GM23248 (cell line): ENCODE measurements around the gene RBMX2. TPM values are rescaled to one million over a fixed set of nuclear protein-coding genes. Genes with fewer than 3 reads are reported as not detected.
"Not testable (repeated sequence)": the region's sequence is repeated elsewhere in the genome, so short reads cannot be mapped to it uniquely, and the experiment has no call there.

Source experiments
- DNase-seq: peaks from one replicate; pipeline ENCODE4 v3.0.0-alpha.2; 2015
- H2AFZ ChIP-seq: fragments of 200-600 bp; sonication (generic); 2 replicates; pipeline ENCODE4 v1.6.1; 2016; ENCODE audit warnings: antibody characterized with exemption
- H3F3A ChIP-seq: fragments of 200-600 bp; sonication (generic); 2 replicates; pipeline ENCODE4 v1.6.1; 2016; ENCODE audit warnings: mild to moderate bottlenecking, antibody characterized with exemption, mixed run types; ENCODE audit not compliant: insufficient read depth
- H3K27ac ChIP-seq: fragments of 200-600 bp; sonication (generic); 2 replicates; pipeline ENCODE4 v1.5.1; 2016; ENCODE audit warnings: mild to moderate bottlenecking
- H3K27me3 ChIP-seq: fragments of 200-600 bp; sonication (generic); replicated peaks from 2 replicates; pipeline ENCODE4 v1.6.1; 2016; ENCODE audit warnings: mild to moderate bottlenecking; ENCODE audit not compliant: insufficient read depth
- H3K36me3 ChIP-seq: fragments of 200-600 bp; sonication (generic); 2 replicates; pipeline ENCODE4 v1.6.1; 2016; ENCODE audit warnings: low read depth, mild to moderate bottlenecking
- H3K4me1 ChIP-seq: fragments of 200-600 bp; sonication (generic); 2 replicates; pipeline ENCODE4 v1.6.1; 2016; ENCODE audit warnings: mild to moderate bottlenecking; ENCODE audit not compliant: insufficient read depth
- H3K4me2 ChIP-seq: fragments of 200-600 bp; sonication (generic); one replicate; pipeline ENCODE4 v1.6.1; 2016; ENCODE audit warnings: mild to moderate bottlenecking; ENCODE audit not compliant: unreplicated experiment
- H3K4me3 ChIP-seq: fragments of 200-600 bp; sonication (generic); 2 replicates; pipeline ENCODE4 v1.5.1; 2016; ENCODE audit warnings: mild to moderate bottlenecking
- H3K79me2 ChIP-seq: fragments of 200-600 bp; sonication (generic); 2 replicates; pipeline ENCODE4 v1.6.1; 2016; ENCODE audit warnings: mild to moderate bottlenecking; ENCODE audit not compliant: insufficient read depth
- H3K9ac ChIP-seq: fragments of 200-600 bp; sonication (generic); 2 replicates; pipeline ENCODE4 v1.6.1; 2016; ENCODE audit warnings: mild to moderate bottlenecking
- H3K9me2 ChIP-seq: fragments of 200-600 bp; sonication (generic); 2 replicates; pipeline ENCODE4 v1.6.1; 2016; ENCODE audit warnings: mixed run types, mild to moderate bottlenecking, moderate library complexity; ENCODE audit not compliant: insufficient read depth
- H3K9me3 ChIP-seq: fragments of 200-600 bp; sonication (generic); one replicate; pipeline ENCODE4 v1.6.1; 2017; ENCODE audit warnings: low read depth
- H4K20me1 ChIP-seq: fragments of 200-600 bp; sonication (generic); 2 replicates; pipeline ENCODE4 v1.6.0; 2016; ENCODE audit not compliant: insufficient read depth
- EZH2 ChIP-seq: fragments of 200-600 bp; sonication (generic); IDR thresholded peaks from 2 replicates; pipeline ENCODE4 v1.6.1; 2018; ENCODE audit warnings: antibody characterized with exemption, mild to moderate bottlenecking; ENCODE audit not compliant: insufficient read depth, poor library complexity, severe bottlenecking
- EZH2phosphoT487 ChIP-seq: fragments of 200-600 bp; sonication (generic); IDR thresholded peaks from 2 replicates; pipeline ENCODE4 v1.6.1; 2018; ENCODE audit warnings: antibody characterized with exemption, moderate library complexity, mild to moderate bottlenecking, low read depth; ENCODE audit not compliant: insufficient read depth
- WGBS, 2 experiments: methylation state at CpG; one replicate each; pipeline ENCODE4 v1.1.6; 2015 to 2017; ENCODE audit warnings: low lambda C conversion rate in 2 of 2, low coverage in 1 of 2; ENCODE audit errors: missing lambda C conversion rate in 2 of 2; 5-methylcytosine and 5-hydroxymethylcytosine counted together
- in situ Hi-C: fragments of 300-500 bp; cut with MboI; formaldehyde crosslinking; loops from 2 replicates; pipeline ENCODE4 v1.15.0; 2020
- polyA plus RNA-seq: library from polyadenylated mRNA; unstranded; fragments of >200 nt; fragmentation: Nextera tagmentation; extraction: Ambion mirVana; gene quantifications from 2 replicates; pipeline ENCODE4 v1.2.1, GENCODE V29; 2016
- total RNA-seq: library from RNA; depleted of rRNA; stranded (reverse); fragments of >200 nt; shearing (Covaris generic); gene quantifications from 2 replicates; pipeline ENCODE4 v1.2.3, GENCODE V29; 2014; rRNA removed

RBMX2 gene
- total and polyA plus RNA-seq, 2 experiments from 2014 or later: 17.0 to 17.6 TPM

DNA sequence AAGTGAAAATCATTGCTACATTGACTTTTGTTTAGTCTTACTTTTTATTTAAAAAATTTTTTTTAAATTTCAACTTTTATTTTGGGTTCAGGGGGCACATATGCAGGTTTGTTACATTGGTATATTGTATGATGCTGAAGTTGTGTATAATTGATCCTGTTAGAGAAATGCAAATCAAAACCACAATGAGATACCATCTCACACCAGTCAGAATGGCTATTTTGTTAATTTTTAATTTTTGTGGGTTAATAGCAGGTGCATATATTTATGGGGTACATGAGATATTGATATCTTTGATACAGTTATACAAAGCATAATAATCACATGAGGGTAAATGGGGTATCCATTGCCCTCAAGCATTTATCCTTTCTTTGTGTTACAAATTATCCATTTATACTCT is 34.1 kb downstream of the RBMX2 start:
- H3K27me3 ChIP-seq: no peaks in the 10 kb centered on the region
- in situ Hi-C loops: no loop called here
- H3F3A ChIP-seq: no peaks in the 10 kb centered on the region
- no peaks in the 10 kb centered on the region for H3K9me3 ChIP-seq
- H2AFZ ChIP-seq: no peak overlapping the region
- H3K79me2 ChIP-seq: no peaks in the 10 kb centered on the region
- H3K36me3 ChIP-seq: no peaks in the 10 kb centered on the region
- TF ChIP-seq EZH2phosphoT487 (no peak), EZH2 (no peak)
- H3K4me3 ChIP-seq: no peak overlapping the region
- H4K20me1 ChIP-seq: no peaks in the 10 kb centered on the region
- DNase-seq: no peak
- no peak overlapping the region for H3K27ac ChIP-seq
- H3K4me2 ChIP-seq: no peak overlapping the region
- no peaks in the 10 kb centered on the region for H3K9me2 ChIP-seq
- H3K9ac ChIP-seq: no peak overlapping the region
- H3K4me1 ChIP-seq: no peaks in the 10 kb centered on the region

GRCh38 chrX:130437996-130438395 is 36.2 kb downstream of the RBMX2 start:
- H4K20me1 ChIP-seq, H3K36me3 ChIP-seq, H3K9me3 ChIP-seq, H3K79me2 ChIP-seq, H3F3A ChIP-seq, in situ Hi-C loops, H3K27ac ChIP-seq, H3K4me3 ChIP-seq, DNase-seq, H3K9ac ChIP-seq, H3K4me1 ChIP-seq, H3K9me2 ChIP-seq, H2AFZ ChIP-seq, H3K4me2 ChIP-seq, H3K27me3 ChIP-seq: not testable (repeated sequence)
- WGBS, 2 experiments: 30 to 71% methylated on average over 1 to 2 of the region's 2 CpGs

- Histone ChIP-seq H2AFZ (no peak overlapping the region), H3K27me3 (no peaks in the 10 kb centered on the region), H3K4me1 (no peaks in the 10 kb centered on the region), H3K36me3 (no peaks in the 10 kb centered on the region), H3F3A (no peaks in the 10 kb centered on the region), H3K27ac (no peak overlapping the region), H3K9me3 (no peaks in the 10 kb centered on the region), H3K4me3 (no peak overlapping the region), H4K20me1 (no peaks in the 10 kb centered on the region), H3K4me2 (no peak overlapping the region), H3K79me2 (no peaks in the 10 kb centered on the region), H3K9me2 (no peaks in the 10 kb centered on the region), H3K9ac (no peak overlapping the region)
- no peak for DNase-seq
- in situ Hi-C loops: no loop called here
- TF ChIP-seq EZH2phosphoT487 (no peak), EZH2 (no peak)
These were observed 42.1 kb downstream of the RBMX2 start for GRCh38 chrX:130443875-130444274.

- no peaks in the 10 kb centered on the region for H3K9me3 ChIP-seq
- in situ Hi-C loops: no loop called here
- no peaks in the 10 kb centered on the region for H3F3A ChIP-seq
- DNase-seq: no peak
- H4K20me1 ChIP-seq: no peaks in the 10 kb centered on the region
- H3K79me2 ChIP-seq: no peaks in the 10 kb centered on the region
- H3K4me2 ChIP-seq: no peak overlapping the region
- H3K9me2 ChIP-seq: no peaks in the 10 kb centered on the region
- 73 to 90% methylated on average over 1 of the region's 1 CpG for WGBS, 2 experiments
- no peaks in the 10 kb centered on the region for H3K36me3 ChIP-seq
- no peaks in the 10 kb centered on the region for H3K4me1 ChIP-seq
- no peak overlapping the region for H3K9ac ChIP-seq
- H3K4me3 ChIP-seq: no peak overlapping the region
- no peak overlapping the region for H3K27ac ChIP-seq
- no peak for TF ChIP-seq EZH2phosphoT487
- TF ChIP-seq EZH2: no peak
- H3K27me3 ChIP-seq: no peaks in the 10 kb centered on the region
- H2AFZ ChIP-seq: no peak overlapping the region
These were observed 43.0 kb downstream of the RBMX2 start for GRCh38 chrX:130444641-130445336.

- Histone ChIP-seq H3K4me1 (no peaks in the 10 kb centered on the region), H3K27me3 (no peaks in the 10 kb centered on the region), H3K4me3 (no peak overlapping the region), H3K9me2 (no peaks in the 10 kb centered on the region), H3K36me3 (no peaks in the 10 kb centered on the region), H2AFZ (no peak overlapping the region), H3K9me3 (no peaks in the 10 kb centered on the region), H4K20me1 (no peaks in the 10 kb centered on the region), H3K27ac (no peak overlapping the region), H3K79me2 (no peaks in the 10 kb centered on the region), H3K9ac (no peak overlapping the region), H3K4me2 (no peak overlapping the region), H3F3A (no peaks in the 10 kb centered on the region)
- in situ Hi-C loops: no loop called here
- TF ChIP-seq EZH2 (no peak), EZH2phosphoT487 (no peak)
- no peak for DNase-seq
- WGBS, 2 experiments: 29 to 31% methylated on average over 4 of the region's 4 CpGs
These were observed 45.2 kb downstream of the RBMX2 start for GRCh38 chrX:130446974-130447373.

Other genes starting within 250 kb of the RBMX2 start
- 14.4 and 14.6 TPM in 2 replicates for gene AIFM1, start 236.1 kb upstream of the RBMX2 start, total RNA-seq
- gene AIFM1, start 236.1 kb upstream of the RBMX2 start, polyA plus RNA-seq: 22.5 and 24.3 TPM in 2 replicates
- 3.3 and 5.8 TPM in 2 replicates for gene RAB33A, start 230.0 kb upstream of the RBMX2 start, total RNA-seq
- 1.5 and 2.3 TPM in 2 replicates for gene RAB33A, start 230.0 kb upstream of the RBMX2 start, polyA plus RNA-seq
- gene ZNF280C, start 133.1 kb upstream of the RBMX2 start, total RNA-seq: 3.2 and 3.4 TPM in 2 replicates
- 2.0 and 2.2 TPM in 2 replicates for gene ZNF280C, start 133.1 kb upstream of the RBMX2 start, polyA plus RNA-seq
- gene SLC25A14, start 62.1 kb upstream of the RBMX2 start, total RNA-seq: 9.9 and 13.2 TPM in 2 replicates
- 16.7 and 18.4 TPM in 2 replicates for gene SLC25A14, start 62.1 kb upstream of the RBMX2 start, polyA plus RNA-seq
- not detected in 2 replicates for gene GPR119, start 16.3 kb upstream of the RBMX2 start, total RNA-seq
- not detected in 2 replicates for gene GPR119, start 16.3 kb upstream of the RBMX2 start, polyA plus RNA-seq